ENCODE measurements around the gene SELENOF. TPM values are rescaled to one million over a fixed set of nuclear protein-coding genes. Genes with fewer than 3 reads are reported as not detected.

Gene SELENOF
- total RNA-seq, 4 donors from 2014 or later, result 46.1 to 119 (median 98.0) TPM

GRCh38 chr1:86888327-86888726, 25.6 kb downstream of the SELENOF start:
- WGBS, 2 donors, result 95 to 96% methylated on average over 5 of the region's 5 CpGs
- DNase-seq, result no peak
- H3K4me1 ChIP-seq, result no peaks in the 10 kb centered on the region
- H3K27me3 ChIP-seq, result no peaks in the 10 kb centered on the region
- H3K27ac ChIP-seq, result no peak overlapping the region
- intact Hi-C loops (cut with DNase I), result no loop called here
- H3K36me3 ChIP-seq, result peaks cover 0 to 5% (median 0%) of the 10 kb centered on the region in 3 donors
- H3K9me3 ChIP-seq, result no peaks in the 10 kb centered on the region
- TF ChIP-seq POLR2A (IDR thresholded peaks at IDR 0.05), result no peak
- no peak for TF ChIP-seq CTCF (IDR thresholded peaks at IDR 0.05)
- H3K4me3 ChIP-seq, result no peak overlapping the region

- Histone ChIP-seq H3K27ac (no peak overlapping the region), H3K4me3 (no peak overlapping the region), H3K9me3 (no peaks in the 10 kb centered on the region), H3K4me1 (no peaks in the 10 kb centered on the region), H3K36me3 (peaks cover 0 to 5% (median 0%) of the 10 kb centered on the region in 3 donors), H3K27me3 (no peaks in the 10 kb centered on the region)
- 94 to 100% methylated on average over 5 of the region's 5 CpGs for WGBS, 2 donors
- TF ChIP-seq POLR2A (IDR thresholded peaks at IDR 0.05) (no peak), CTCF (IDR thresholded peaks at IDR 0.05) (no peak)
- no peak for DNase-seq
- intact Hi-C loops (cut with DNase I), result no loop called here
Observed at GRCh38 chr1:86887479-86888162, 26.3 kb downstream of the SELENOF start.

- 87 to 88% methylated on average over 1 of the region's 1 CpG for WGBS, 2 donors
- Histone ChIP-seq H3K9me3 (no peaks in the 10 kb centered on the region), H3K27ac (no peak overlapping the region), H3K27me3 (no peaks in the 10 kb centered on the region), H3K4me3 (no peak overlapping the region), H3K36me3 (peaks cover 0 to 70% (median 5%) of the 10 kb centered on the region in 3 donors), H3K4me1 (no peaks in the 10 kb centered on the region)
- intact Hi-C loops (cut with DNase I), result no loop called here
- no peak for TF ChIP-seq CTCF (IDR thresholded peaks at IDR 0.05)
- no peak for TF ChIP-seq POLR2A (IDR thresholded peaks at IDR 0.05)
- DNase-seq, result no peak
Observed at GRCh38 chr1:86875722-86876121, 38.2 kb downstream of the SELENOF start.

- TF ChIP-seq CTCF (IDR thresholded peaks at IDR 0.05) (no peak), POLR2A (IDR thresholded peaks at IDR 0.05) (no peak)
- H3K4me1 ChIP-seq, result peaks cover 0 to 9% (median 0%) of the 10 kb centered on the region in 3 donors
- no peaks in the 10 kb centered on the region for H3K9me3 ChIP-seq
- intact Hi-C loops (cut with DNase I), result no loop called here
- H3K27me3 ChIP-seq, result no peaks in the 10 kb centered on the region
- H3K4me3 ChIP-seq, result no peak overlapping the region
- WGBS, 2 donors, result 78 to 89% methylated on average over 8 of the region's 8 CpGs
- peaks cover 0 to 38% (median 0%) of the 10 kb centered on the region in 3 donors for H3K36me3 ChIP-seq
- no peak overlapping the region for H3K27ac ChIP-seq
- no peak for DNase-seq
Observed at GRCh38 chr1:86872086-86872485, 41.8 kb downstream of the SELENOF start.

- intact Hi-C loops (cut with DNase I), result no loop called here
- WGBS, 2 donors, result 87 to 95% methylated on average over 3 of the region's 3 CpGs
- DNase-seq, result no peak
- peaks cover 0 to 27% (median 0%) of the 10 kb centered on the region in 3 donors for H3K36me3 ChIP-seq
- H3K9me3 ChIP-seq, result no peaks in the 10 kb centered on the region
- H3K4me3 ChIP-seq, result no peak overlapping the region
- peaks cover 0 to 9% (median 0%) of the 10 kb centered on the region in 3 donors for H3K4me1 ChIP-seq
- H3K27me3 ChIP-seq, result no peaks in the 10 kb centered on the region
- no peak overlapping the region for H3K27ac ChIP-seq
- TF ChIP-seq POLR2A (IDR thresholded peaks at IDR 0.05) (no peak), CTCF (IDR thresholded peaks at IDR 0.05) (no peak)
Observed at GRCh38 chr1:86871001-86871400, 42.9 kb downstream of the SELENOF start.

Data from esophagus squamous epithelium (tissue), 5 donors.